NT2/D1 (cell line): Measurements from ENCODE around the gene USP31.

ENCODE experiments used
- SUZ12 ChIP-seq: IDR thresholded peaks from 2 replicates; pipeline ENCODE4 v1.6.1; 2011; ENCODE audit not compliant: insufficient read length, insufficient read depth; ENCODE audit errors: extremely low read depth
- ZNF274 ChIP-seq: IDR thresholded peaks from 2 replicates; pipeline ENCODE4 v1.6.1; 2011; ENCODE audit warnings: mild to moderate bottlenecking, low read depth, low read length

GRCh38 chr16:23074423-23074822, 74.8 kb downstream of the USP31 start:
- TF ChIP-seq ZNF274: no peak
- no peak for TF ChIP-seq SUZ12
